SK-N-SH (cell line): ENCODE results near the gene GARS1. TPM values are rescaled to one million over a fixed set of nuclear protein-coding genes. Genes with fewer than 3 reads are reported as not detected.

Experiments
- CTCF ChIA-PET: fragments of 300-600, 350-600 bp; formaldehyde crosslinking; extraction: SDS; loops from one replicate; lab custom pipeline; 2021; lab: Yijun Ruan, JAX
- POLR2A ChIA-PET: fragments of 350-600 bp; sonication (Branson Sonifier 250); formaldehyde crosslinking; extraction: SDS; loops from one replicate; lab custom pipeline; 2020; ENCODE audit warnings: antibody characterized with exemption, inconsistent platforms; lab: Yijun Ruan, JAX
- DNase-seq: peaks from one replicate; pipeline ENCODE4 v3.0.0; 2012
- H2AFZ ChIP-seq: fragments of 200-600 bp; sonication (generic); 2 replicates; pipeline ENCODE4 v1.8.1; 2016; ENCODE audit warnings: antibody characterized with exemption, mild to moderate bottlenecking, low read depth
- H3F3A ChIP-seq: fragments of 200-600 bp; sonication (generic); replicated peaks from 2 replicates; pipeline ENCODE3; 2016; ENCODE audit warnings: antibody characterized with exemption, mild to moderate bottlenecking; ENCODE audit not compliant: insufficient read depth
- H3K27ac ChIP-seq, 2 experiments: fragments of 200-500 bp in 1 of 2; fragments of 200-600 bp in 1 of 2; sonication (Bioruptor generic) in 1 of 2; sonication (generic), shearing (Covaris generic) in 1 of 2; 2 replicates each; pipeline versions ENCODE4 v1.5.1 to v1.6.1; 2014 to 2016; ENCODE audit warnings: low read depth in 2 of 2, inconsistent platforms in 1 of 2, low read length in 1 of 2, mild to moderate bottlenecking in 1 of 2, mixed read lengths in 1 of 2
- H3K27me3 ChIP-seq: fragments of 200-600 bp; sonication (generic), shearing (Covaris generic); 2 replicates; pipeline ENCODE4 v1.6.1; 2016; ENCODE audit warnings: mixed run types; ENCODE audit not compliant: insufficient read depth
- H3K36me3 ChIP-seq, 2 experiments: fragments of 200-500 bp in 1 of 2; fragments of 200-600 bp in 1 of 2; sonication (Bioruptor generic) in 1 of 2; sonication (generic) in 1 of 2; replicated peaks in 1 of 2; 2 replicates each; pipeline versions ENCODE3 to v1.5.1; 2014 to 2016; ENCODE audit warnings: low read length in 1 of 2, mild to moderate bottlenecking in 1 of 2; ENCODE audit not compliant: insufficient read depth in 2 of 2, control insufficient read depth in 1 of 2
- H3K4me1 ChIP-seq, 2 experiments: fragments of 200-500 bp in 1 of 2; fragments of 200-600 bp in 1 of 2; sonication (Bioruptor generic) in 1 of 2; sonication (generic), shearing (Covaris generic) in 1 of 2; 2 replicates each; pipeline versions ENCODE4 v1.5.1 to v1.6.1; 2014 to 2016; ENCODE audit warnings: low read depth in 1 of 2, low read length in 1 of 2, mixed run types in 1 of 2; ENCODE audit not compliant: insufficient read depth in 2 of 2, control insufficient read depth in 1 of 2
- H3K4me2 ChIP-seq: fragments of 200-600 bp; sonication (generic), shearing (Covaris generic); 2 replicates; pipeline ENCODE4 v1.6.1; 2017; ENCODE audit warnings: mixed run types
- H3K4me3 ChIP-seq, 2 experiments: fragments of 200-500 bp in 1 of 2; fragments of 200-600 bp in 1 of 2; sonication (Bioruptor generic) in 1 of 2; sonication (generic), shearing (Covaris generic) in 1 of 2; 2 replicates each; pipeline versions ENCODE4 v1.5.1 to v1.8.1; 2014 to 2016; ENCODE audit warnings: low read depth in 2 of 2, inconsistent platforms in 1 of 2, low read length in 1 of 2, mild to moderate bottlenecking in 1 of 2, mixed read lengths in 1 of 2, moderate library complexity in 1 of 2
- H3K79me2 ChIP-seq: fragments of 200-600 bp; sonication (generic); 2 replicates; pipeline ENCODE4 v1.8.1; 2017; ENCODE audit warnings: mild to moderate bottlenecking; ENCODE audit not compliant: insufficient read depth
- H3K9ac ChIP-seq: fragments of 200-600 bp; sonication (generic); 2 replicates; pipeline ENCODE4 v1.6.1; 2017; ENCODE audit warnings: mixed run types
- H3K9me2 ChIP-seq: fragments of 200-600 bp; sonication (generic); 2 replicates; pipeline ENCODE4 v1.6.1; 2017; ENCODE audit warnings: mixed run types
- H3K9me3 ChIP-seq: fragments of 200-600 bp; sonication (generic); 2 replicates; pipeline ENCODE4 v1.6.1; 2017; ENCODE audit warnings: mixed run types, mild to moderate bottlenecking, moderate library complexity
- H4K20me1 ChIP-seq: fragments of 200-600 bp; sonication (generic); 2 replicates; pipeline ENCODE4 v1.6.1; 2017; ENCODE audit warnings: mild to moderate bottlenecking, mixed run types; ENCODE audit not compliant: insufficient read depth
- CHD2 ChIP-seq: fragments of 150-350 bp; IDR thresholded peaks from 2 replicates; pipeline ENCODE4 v1.6.1; 2018; ENCODE audit warnings: low read length; ENCODE audit not compliant: partially characterized antibody
- CTCF ChIP-seq: fragments of 200-600 bp; sonication (generic); IDR thresholded peaks from 2 replicates; pipeline ENCODE4 v1.6.1; 2017; ENCODE audit warnings: antibody characterized with exemption, mild to moderate bottlenecking, moderate library complexity
- ELF1 ChIP-seq: IDR thresholded peaks from 2 replicates; pipeline ENCODE4 v1.4.0; 2012
- EZH2phosphoT487 ChIP-seq: fragments of 200-600 bp; sonication (generic); IDR thresholded peaks from 2 replicates; pipeline ENCODE4 v1.6.1; 2017; ENCODE audit warnings: low read depth, mixed run types, mild to moderate bottlenecking, antibody characterized with exemption, moderate library complexity, borderline replicate concordance
- FOSL2 ChIP-seq: IDR thresholded peaks from 2 replicates; pipeline ENCODE4 v1.4.0; 2012; ENCODE audit warnings: low read depth, mild to moderate bottlenecking, moderate library complexity, borderline replicate concordance
- FOXJ3 ChIP-seq: sonication (generic); formaldehyde crosslinking; IDR thresholded peaks from 2 replicates; pipeline ENCODE4 v1.5.1; 2020; ENCODE audit warnings: mild to moderate bottlenecking, missing genetic modification reagents
- FOXM1 ChIP-seq: IDR thresholded peaks from 2 replicates; pipeline ENCODE4 v1.4.0; 2012; ENCODE audit warnings: low read depth, mild to moderate bottlenecking
- GATA2 ChIP-seq: sonication (generic); formaldehyde crosslinking; IDR thresholded peaks from 2 replicates; pipeline ENCODE4 v1.5.0; 2020; ENCODE audit warnings: mild to moderate bottlenecking, missing genetic modification reagents
- IRF3 ChIP-seq: fragments of 150-350 bp; IDR thresholded peaks from 2 replicates; pipeline ENCODE4 v1.6.1; 2016; ENCODE audit warnings: mild to moderate bottlenecking, low read depth, low read length
- MXI1 ChIP-seq: IDR thresholded peaks from 2 replicates; pipeline ENCODE4 v1.6.1; 2012; ENCODE audit warnings: mild to moderate bottlenecking, low read depth, low read length, improper control_type of control experiment
- REST ChIP-seq: IDR thresholded peaks from 2 replicates; pipeline ENCODE4 v1.6.1; 2012; ENCODE audit warnings: mild to moderate bottlenecking, low read depth, low read length, moderate library complexity
- RFX5 ChIP-seq: IDR thresholded peaks from 2 replicates; pipeline ENCODE4 v1.6.1; 2012; ENCODE audit warnings: mild to moderate bottlenecking, improper control_type of control experiment, low read length
- TCF12 ChIP-seq: IDR thresholded peaks from 2 replicates; pipeline ENCODE4 v1.4.0; 2012
- TEAD4 ChIP-seq: IDR thresholded peaks from 2 replicates; pipeline ENCODE4 v1.4.0; 2012; ENCODE audit warnings: mild to moderate bottlenecking, borderline replicate concordance; ENCODE audit not compliant: insufficient read depth
- WGBS: methylation state at CpG from one replicate; pipeline ENCODE4 v1.1.6; 2017; ENCODE audit warnings: low lambda C conversion rate; 5-methylcytosine and 5-hydroxymethylcytosine counted together
- polyA plus RNA-seq, 3 experiments: library from polyadenylated mRNA; depleted of rRNA; stranded (reverse); fragments of >200 nt; gene quantifications; 2 replicates each; pipeline ENCODE4 v1.2.3, GENCODE V29; 2012

The GARS1 gene
- polyA plus RNA-seq, 1 of the 3 experiments (the other 2 are of a cell fraction) = 301 TPM

- Histone ChIP-seq H3K4me2 (no peak overlapping the region), H3K9ac (no peak overlapping the region), H3F3A (no peaks in the 10 kb centered on the region), H3K9me2 (no peaks in the 10 kb centered on the region), H3K27me3 (peaks cover 8% of the 10 kb centered on the region)
- CTCF ChIA-PET = interaction anchor here (0.8 to 3.4 kb wide), 6 partner anchors 9 to 76 kb away, joined by 3 to 24 read pairs (median 4); partner anchors contain the start of gene CRHR2
- TF ChIP-seq REST = no peak
- no peak for TF ChIP-seq MXI1
- no peak for TF ChIP-seq GATA2 (CRISPR knock-in tag)
- no peak for TF ChIP-seq CTCF
- TF ChIP-seq RFX5 = no peak
- no peak for TF ChIP-seq FOSL2
- no peak for TF ChIP-seq FOXM1
- TF ChIP-seq, all 33 proteins: peak for 0
- H3K4me1 ChIP-seq = peaks cover 0 to 15% of the 10 kb centered on the region in 2 experiments; a peak in 2 of 4 replicates
- no peak overlapping the region for H2AFZ ChIP-seq
- H3K4me3 ChIP-seq = no peak overlapping the region
- DNase-seq = no peak
- H3K79me2 ChIP-seq = no peaks in the 10 kb centered on the region
- WGBS = 26% methylated on average over 2 of the region's 2 CpGs
- no peaks in the 10 kb centered on the region for H3K9me3 ChIP-seq
- POLR2A ChIA-PET = interaction anchor here (1.1 kb wide), 1 partner anchor 10 kb away, joined by 3 read pairs; no protein-coding TSS in a partner anchor
- H4K20me1 ChIP-seq = no peaks in the 10 kb centered on the region
- no peak overlapping the region for H3K27ac ChIP-seq
- no peaks in the 10 kb centered on the region for H3K36me3 ChIP-seq
Measured at GRCh38 chr7:30664184-30664885, 69.7 kb downstream of the GARS1 start.

- Histone ChIP-seq H3F3A (no peaks in the 10 kb centered on the region), H3K79me2 (no peaks in the 10 kb centered on the region), H3K4me3 (no peak overlapping the region), H4K20me1 (no peaks in the 10 kb centered on the region), H3K9ac (no peak overlapping the region), H3K27ac (no peak overlapping the region), H3K9me2 (no peaks in the 10 kb centered on the region), H3K9me3 (no peaks in the 10 kb centered on the region), H3K27me3 (peaks cover 8% of the 10 kb centered on the region), H2AFZ (no peak overlapping the region), H3K4me2 (no peak overlapping the region), H3K36me3 (no peaks in the 10 kb centered on the region), H3K4me1 (peaks cover 0 to 15% of the 10 kb centered on the region in 2 experiments; a peak in 2 of 4 replicates)
- 13% methylated on average over 1 of the region's 8 CpGs for WGBS
- TF ChIP-seq ELF1 (no peak), EZH2phosphoT487 (no peak), TCF12 (no peak), FOXJ3 (CRISPR knock-in tag) (no peak), IRF3 (no peak), TEAD4 (no peak), CHD2 (no peak)
- CTCF ChIA-PET = interaction anchor here (0.8 to 3.4 kb wide), 5 partner anchors 9 to 76 kb away, joined by 3 to 24 read pairs (median 3); partner anchors contain the start of gene CRHR2
- no peak for DNase-seq
- POLR2A ChIA-PET = interaction anchor here (1.1 kb wide), 1 partner anchor 11 kb away, joined by 3 read pairs; no protein-coding TSS in a partner anchor
Measured at GRCh38 chr7:30665043-30665442, 70.4 kb downstream of the GARS1 start.
